GM12865 (cell line): ENCODE results near the gene TMEM178A.

Experiments
- DNase-seq: peaks from one replicate; pipeline ENCODE4 v3.0.0; 2010; ENCODE audit warnings: low read depth
- H3K4me3 ChIP-seq: 2 replicates; pipeline ENCODE4 v1.5.1; 2011; ENCODE audit warnings: mild to moderate bottlenecking, low read depth, low read length, control low read depth
- CTCF ChIP-seq: IDR thresholded peaks from 2 replicates; pipeline ENCODE4 v1.5.1; 2011; ENCODE audit warnings: low read length, control low read depth, low read depth, inconsistent platforms; ENCODE audit not compliant: insufficient read depth; ENCODE audit errors: missing control alignments

Gene TMEM178A

GRCh38 chr2:39728941-39729351, 63.2 kb downstream of the TMEM178A start:
- peak; percentile 68 for TF ChIP-seq CTCF
- DNase-seq, result peak; percentile 55
- no peak overlapping the region for H3K4me3 ChIP-seq

- no peak for TF ChIP-seq CTCF
- DNase-seq, result no peak
- no peak overlapping the region for H3K4me3 ChIP-seq
Measured at GRCh38 chr2:39730276-39730675, 64.6 kb downstream of the TMEM178A start.

GRCh38 chr2:39730685-39731302, 65.1 kb downstream of the TMEM178A start:
- DNase-seq, result peak; percentile 51
- TF ChIP-seq CTCF, result peak; percentile 58
- H3K4me3 ChIP-seq, result no peak overlapping the region

- no peak for DNase-seq
- no peak for TF ChIP-seq CTCF
- no peak overlapping the region for H3K4me3 ChIP-seq
Measured at GRCh38 chr2:39731546-39731945, 65.8 kb downstream of the TMEM178A start.

GRCh38 chr2:39732482-39732881, 66.8 kb downstream of the TMEM178A start:
- TF ChIP-seq CTCF, result no peak
- no peak for DNase-seq
- no peak overlapping the region for H3K4me3 ChIP-seq

- TF ChIP-seq CTCF, result no peak
- no peak overlapping the region for H3K4me3 ChIP-seq
- DNase-seq, result no peak
Measured at GRCh38 chr2:39733070-39733674, 67.5 kb downstream of the TMEM178A start.

- TF ChIP-seq CTCF, result no peak
- H3K4me3 ChIP-seq, result no peak overlapping the region
- no peak for DNase-seq
Measured at GRCh38 chr2:39734445-39734844, 68.7 kb downstream of the TMEM178A start.
